OCI-LY1 (cell line): ENCODE results near the gene COMMD10.

Experiments
- CTCF ChIP-seq: fragments of 200-600 bp; sonication (generic), shearing (Covaris generic); IDR thresholded peaks from 2 replicates; pipeline ENCODE4 v1.5.1; 2017; ENCODE audit warnings: mild to moderate bottlenecking, antibody characterized with exemption, low read length, moderate library complexity, mixed read lengths
- EZH2 ChIP-seq: fragments of 200-600 bp; sonication (generic), shearing (Covaris generic); IDR thresholded peaks from 2 replicates; pipeline ENCODE4 v1.8.0; 2017; ENCODE audit warnings: borderline replicate concordance, mixed run types, mild to moderate bottlenecking, antibody characterized with exemption, low read length, moderate library complexity, mixed read lengths

- TF ChIP-seq EZH2 (no peak), CTCF (no peak)
Observed at GRCh38 chr5:116305899-116306298, 221.1 kb downstream of the COMMD10 start.
